GM13976 (cell line): ENCODE measurements around the gene NDUFA5.

Source experiments
- DNase-seq: peaks from one replicate; pipeline ENCODE4 v3.0.0; 2012; ENCODE audit warnings: low spot score
- in situ Hi-C: fragments of 300-500 bp; cut with MboI; formaldehyde crosslinking; loops from one replicate; pipeline ENCODE4 v1.12.0; 2022; ENCODE audit warnings: low sequenced_read_pairs, mixed read lengths, inconsistent platforms; ENCODE audit not compliant: unreplicated experiment
- TF ChIP-seq, protein P1 (sequence below): IDR thresholded peaks from 2 replicates; pipeline ENCODE4 v1.5.1; 2012; ENCODE audit warnings: borderline replicate concordance, mild to moderate bottlenecking; ENCODE audit not compliant: insufficient read depth; ENCODE audit errors: extremely low read depth, missing control alignments, control extremely low read depth

The NDUFA5 gene

GRCh38 chr7:123598657-123599056 lies 41.0 kb upstream of the NDUFA5 start:
- in situ Hi-C loops = no loop called here
- no peak for DNase-seq
- TF ChIP-seq, protein P1, sequence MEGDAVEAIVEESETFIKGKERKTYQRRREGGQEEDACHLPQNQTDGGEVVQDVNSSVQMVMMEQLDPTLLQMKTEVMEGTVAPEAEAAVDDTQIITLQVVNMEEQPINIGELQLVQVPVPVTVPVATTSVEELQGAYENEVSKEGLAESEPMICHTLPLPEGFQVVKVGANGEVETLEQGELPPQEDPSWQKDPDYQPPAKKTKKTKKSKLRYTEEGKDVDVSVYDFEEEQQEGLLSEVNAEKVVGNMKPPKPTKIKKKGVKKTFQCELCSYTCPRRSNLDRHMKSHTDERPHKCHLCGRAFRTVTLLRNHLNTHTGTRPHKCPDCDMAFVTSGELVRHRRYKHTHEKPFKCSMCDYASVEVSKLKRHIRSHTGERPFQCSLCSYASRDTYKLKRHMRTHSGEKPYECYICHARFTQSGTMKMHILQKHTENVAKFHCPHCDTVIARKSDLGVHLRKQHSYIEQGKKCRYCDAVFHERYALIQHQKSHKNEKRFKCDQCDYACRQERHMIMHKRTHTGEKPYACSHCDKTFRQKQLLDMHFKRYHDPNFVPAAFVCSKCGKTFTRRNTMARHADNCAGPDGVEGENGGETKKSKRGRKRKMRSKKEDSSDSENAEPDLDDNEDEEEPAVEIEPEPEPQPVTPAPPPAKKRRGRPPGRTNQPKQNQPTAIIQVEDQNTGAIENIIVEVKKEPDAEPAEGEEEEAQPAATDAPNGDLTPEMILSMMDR = no peak

GRCh38 chr7:123594813-123595241 lies 37.2 kb upstream of the NDUFA5 start:
- in situ Hi-C loops = no loop called here
- TF ChIP-seq, protein P1 = no peak
- DNase-seq = no peak

GRCh38 chr7:123588376-123588775 lies 30.8 kb upstream of the NDUFA5 start:
- in situ Hi-C loops = no loop called here
- DNase-seq = no peak
- TF ChIP-seq, protein P1 = no peak

DNA sequence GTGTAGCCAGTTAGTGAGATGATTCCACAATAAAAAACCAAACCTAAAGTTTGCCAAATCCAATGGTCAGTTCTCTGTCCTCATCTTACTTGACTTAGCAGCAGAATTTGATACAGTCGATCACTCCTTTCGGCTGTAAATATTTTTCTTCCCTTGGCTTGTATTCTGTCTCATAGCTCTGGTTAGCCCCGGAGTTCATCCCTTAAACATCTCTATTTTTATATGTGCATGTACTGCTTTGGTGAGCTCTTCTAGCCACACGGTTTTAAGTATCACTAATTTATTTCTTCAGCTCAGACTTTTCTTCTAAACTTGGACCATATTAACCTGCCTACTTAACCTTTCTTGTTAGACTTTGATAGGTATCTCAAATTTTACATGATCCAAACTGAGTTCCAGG lies 26.2 kb upstream of the NDUFA5 start:
- in situ Hi-C loops = no loop called here
- no peak for DNase-seq
- TF ChIP-seq, protein P1 = no peak

- in situ Hi-C loops = no loop called here
- TF ChIP-seq, protein P1 = no peak
- DNase-seq = no peak
Measured at GRCh38 chr7:123581162-123581459, 23.5 kb upstream of the NDUFA5 start.

GRCh38 chr7:123580406-123581161 lies 23.0 kb upstream of the NDUFA5 start:
- no peak for DNase-seq
- in situ Hi-C loops = no loop called here
- TF ChIP-seq, protein P1 = peak; percentile 45

GRCh38 chr7:123579416-123579815 lies 21.8 kb upstream of the NDUFA5 start:
- TF ChIP-seq, protein P1 = no peak
- no peak for DNase-seq
- in situ Hi-C loops = no loop called here
